Ishikawa (cell line): ENCODE results near the gene KDM5B.

Source experiments
- CEBPB ChIP-seq: IDR thresholded peaks from 2 replicates; pipeline ENCODE4 v1.6.1; 2012
- CREB1 ChIP-seq: IDR thresholded peaks from 2 replicates; pipeline ENCODE4 v1.6.1; 2012; ENCODE audit warnings: low read depth
- EGR1 ChIP-seq: IDR thresholded peaks from 2 replicates; pipeline ENCODE4 v1.6.1; 2012
- EP300 ChIP-seq: IDR thresholded peaks from 2 replicates; pipeline ENCODE4 v1.6.1; 2012; ENCODE audit warnings: borderline replicate concordance
- FOXM1 ChIP-seq: IDR thresholded peaks from 2 replicates; pipeline ENCODE4 v1.6.1; 2012; ENCODE audit warnings: low read depth, borderline replicate concordance
- MAX ChIP-seq: IDR thresholded peaks from 2 replicates; pipeline ENCODE4 v1.6.1; 2012
- NFIC ChIP-seq: IDR thresholded peaks from 2 replicates; pipeline ENCODE4 v1.6.1; 2012
- RAD21 ChIP-seq: IDR thresholded peaks from 2 replicates; pipeline ENCODE4 v1.6.1; 2012; ENCODE audit warnings: low read depth
- TAF1 ChIP-seq: IDR thresholded peaks from 2 replicates; pipeline ENCODE4 v1.6.1; 2012; ENCODE audit warnings: low read depth, mild to moderate bottlenecking
- TCF12 ChIP-seq: IDR thresholded peaks from 2 replicates; pipeline ENCODE4 v1.6.1; 2012; ENCODE audit warnings: low read depth
- TEAD4 ChIP-seq: IDR thresholded peaks from 2 replicates; pipeline ENCODE4 v1.6.1; 2012
- USF1 ChIP-seq: IDR thresholded peaks from 2 replicates; pipeline ENCODE4 v1.6.1; 2012
- YY1 ChIP-seq: IDR thresholded peaks from 2 replicates; pipeline ENCODE4 v1.6.1; 2012; ENCODE audit warnings: low read depth
- ZBTB7A ChIP-seq: IDR thresholded peaks from 2 replicates; pipeline ENCODE4 v1.6.1; 2012; ENCODE audit warnings: low read depth
- TF ChIP-seq, protein P1 (sequence below): IDR thresholded peaks from 2 replicates; pipeline ENCODE4 v1.6.1; 2012; ENCODE audit warnings: low read depth, mild to moderate bottlenecking

KDM5B gene

GRCh38 chr1:202725526-202725925 lies 82.7 kb downstream of the KDM5B start:
- TF ChIP-seq ZBTB7A (no peak), RAD21 (no peak), TAF1 (no peak)

DNA sequence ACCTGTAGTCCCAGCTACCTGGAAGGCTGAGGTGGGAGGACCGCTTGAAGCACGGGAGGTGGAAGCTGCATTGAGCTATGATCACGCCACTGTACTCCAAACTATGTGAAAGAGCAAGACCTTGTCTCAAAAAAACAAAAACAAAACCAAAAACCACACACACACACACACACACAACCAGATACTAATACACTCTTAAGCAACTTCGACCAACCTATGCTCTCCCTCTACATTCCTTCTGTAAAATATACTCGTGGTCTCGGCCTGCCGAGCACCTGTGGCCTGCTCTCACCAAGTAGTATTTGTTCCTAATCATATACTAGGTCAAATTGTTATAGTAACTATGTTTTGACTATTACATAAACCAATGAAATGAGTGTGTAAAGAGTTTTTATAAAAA lies 84.5 kb downstream of the KDM5B start:
- no peak for TF ChIP-seq NFIC
- TF ChIP-seq TCF12: no peak
- TF ChIP-seq USF1: no peak
- no peak for TF ChIP-seq EGR1
- no peak for TF ChIP-seq RAD21
- TF ChIP-seq CEBPB: no peak
- no peak for TF ChIP-seq TEAD4
- TF ChIP-seq YY1: no peak
- no peak for TF ChIP-seq FOXM1
- TF ChIP-seq, protein P1, sequence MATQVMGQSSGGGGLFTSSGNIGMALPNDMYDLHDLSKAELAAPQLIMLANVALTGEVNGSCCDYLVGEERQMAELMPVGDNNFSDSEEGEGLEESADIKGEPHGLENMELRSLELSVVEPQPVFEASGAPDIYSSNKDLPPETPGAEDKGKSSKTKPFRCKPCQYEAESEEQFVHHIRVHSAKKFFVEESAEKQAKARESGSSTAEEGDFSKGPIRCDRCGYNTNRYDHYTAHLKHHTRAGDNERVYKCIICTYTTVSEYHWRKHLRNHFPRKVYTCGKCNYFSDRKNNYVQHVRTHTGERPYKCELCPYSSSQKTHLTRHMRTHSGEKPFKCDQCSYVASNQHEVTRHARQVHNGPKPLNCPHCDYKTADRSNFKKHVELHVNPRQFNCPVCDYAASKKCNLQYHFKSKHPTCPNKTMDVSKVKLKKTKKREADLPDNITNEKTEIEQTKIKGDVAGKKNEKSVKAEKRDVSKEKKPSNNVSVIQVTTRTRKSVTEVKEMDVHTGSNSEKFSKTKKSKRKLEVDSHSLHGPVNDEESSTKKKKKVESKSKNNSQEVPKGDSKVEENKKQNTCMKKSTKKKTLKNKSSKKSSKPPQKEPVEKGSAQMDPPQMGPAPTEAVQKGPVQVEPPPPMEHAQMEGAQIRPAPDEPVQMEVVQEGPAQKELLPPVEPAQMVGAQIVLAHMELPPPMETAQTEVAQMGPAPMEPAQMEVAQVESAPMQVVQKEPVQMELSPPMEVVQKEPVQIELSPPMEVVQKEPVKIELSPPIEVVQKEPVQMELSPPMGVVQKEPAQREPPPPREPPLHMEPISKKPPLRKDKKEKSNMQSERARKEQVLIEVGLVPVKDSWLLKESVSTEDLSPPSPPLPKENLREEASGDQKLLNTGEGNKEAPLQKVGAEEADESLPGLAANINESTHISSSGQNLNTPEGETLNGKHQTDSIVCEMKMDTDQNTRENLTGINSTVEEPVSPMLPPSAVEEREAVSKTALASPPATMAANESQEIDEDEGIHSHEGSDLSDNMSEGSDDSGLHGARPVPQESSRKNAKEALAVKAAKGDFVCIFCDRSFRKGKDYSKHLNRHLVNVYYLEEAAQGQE: no peak

DNA sequence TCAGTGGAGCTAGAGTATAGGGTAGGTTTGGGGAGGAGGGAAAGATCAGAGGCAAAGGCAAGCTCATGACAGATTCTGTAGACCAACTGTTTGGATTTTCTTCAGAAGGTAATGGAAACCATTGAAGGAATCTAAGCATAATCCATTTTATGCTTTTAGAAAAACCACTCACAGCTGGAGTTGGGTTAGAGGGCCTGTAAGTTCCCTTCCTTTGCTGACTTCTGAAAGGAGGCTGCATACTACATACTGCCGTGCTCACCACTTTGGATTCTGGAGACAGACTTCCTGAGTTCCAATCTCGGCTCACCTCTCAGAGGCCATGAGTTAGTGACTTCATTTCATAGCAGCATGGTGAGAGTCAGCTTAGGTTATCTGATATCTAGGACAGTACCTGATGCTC lies 91.6 kb downstream of the KDM5B start:
- TF ChIP-seq ZBTB7A (no peak), FOXM1 (no peak), EGR1 (no peak), EP300 (no peak), RAD21 (no peak), CREB1 (no peak), TEAD4 (no peak), MAX (no peak), YY1 (no peak), USF1 (no peak), TCF12 (no peak), NFIC (no peak), TAF1 (no peak), CEBPB (no peak)
- TF ChIP-seq, protein P1: no peak

- TF ChIP-seq EGR1 (no peak), FOXM1 (no peak), ZBTB7A (no peak), TEAD4 (no peak), TAF1 (no peak), USF1 (no peak), CREB1 (no peak), YY1 (no peak), EP300 (no peak), NFIC (no peak)
- TF ChIP-seq, protein P1: no peak
These were observed 95.1 kb downstream of the KDM5B start for GRCh38 chr1:202713110-202713509.

- no peak for TF ChIP-seq NFIC
- no peak for TF ChIP-seq CREB1
- TF ChIP-seq TAF1: no peak
- TF ChIP-seq, protein P1: no peak
- no peak for TF ChIP-seq TEAD4
- no peak for TF ChIP-seq CEBPB
- TF ChIP-seq MAX: no peak
- no peak for TF ChIP-seq USF1
- TF ChIP-seq EP300: no peak
- no peak for TF ChIP-seq RAD21
- no peak for TF ChIP-seq FOXM1
- no peak for TF ChIP-seq YY1
- TF ChIP-seq TCF12: no peak
These were observed 96.1 kb downstream of the KDM5B start for GRCh38 chr1:202711949-202712635.
